Retinal pigment epithelial cell (primary cell): ENCODE results near the gene DMXL2.

Experiments
- DNase-seq: peaks from one replicate; pipeline ENCODE4 v3.0.0-alpha.2; 2010; ENCODE audit warnings: low read depth
- H3K4me3 ChIP-seq: 2 replicates; pipeline ENCODE4 v1.5.1; 2011; ENCODE audit warnings: mild to moderate bottlenecking, low read length, control low read depth, moderate library complexity
- CTCF ChIP-seq: conservative IDR thresholded peaks from 2 replicates; pipeline ENCODE4 v1.5.1; 2011; ENCODE audit warnings: low read depth, low read length, control low read depth, inconsistent platforms

The DMXL2 gene

GRCh38 chr15:51547656-51548055 lies 74.9 kb downstream of the DMXL2 start:
- no peak overlapping the region for H3K4me3 ChIP-seq
- TF ChIP-seq CTCF, result no peak
- no peak for DNase-seq

- no peak overlapping the region for H3K4me3 ChIP-seq
- DNase-seq, result no peak
- peak; percentile 81 for TF ChIP-seq CTCF
Measured at GRCh38 chr15:51536965-51537574, 85.5 kb downstream of the DMXL2 start.

GRCh38 chr15:51533672-51534398 lies 88.7 kb downstream of the DMXL2 start:
- H3K4me3 ChIP-seq, result no peak overlapping the region
- TF ChIP-seq CTCF, result no peak
- no peak for DNase-seq

GRCh38 chr15:51526955-51527354 lies 95.6 kb downstream of the DMXL2 start:
- TF ChIP-seq CTCF, result no peak
- DNase-seq, result no peak
- H3K4me3 ChIP-seq, result no peak overlapping the region

GRCh38 chr15:51524376-51524775 lies 98.2 kb downstream of the DMXL2 start:
- no peak for TF ChIP-seq CTCF
- no peak overlapping the region for H3K4me3 ChIP-seq

GRCh38 chr15:51516291-51516690 lies 106.3 kb downstream of the DMXL2 start:
- DNase-seq, result no peak
- no peak overlapping the region for H3K4me3 ChIP-seq
- TF ChIP-seq CTCF, result no peak

More at GRCh38 chr15:51524376-51524775, 98.2 kb downstream of the DMXL2 start:
- no peak for DNase-seq

- H3K4me3 ChIP-seq, result no peak overlapping the region
- no peak for TF ChIP-seq CTCF
- no peak for DNase-seq
Measured at GRCh38 chr15:51505251-51505650, 117.3 kb downstream of the DMXL2 start.
